Measurements from ENCODE around the gene ZBTB3.
A peak's percentile ranks its signal among the peaks of the same experiment; 100 is the strongest.

ZBTB3 gene

GRCh38 chr11:62719302-62719978 lies 34.5 kb downstream of the ZBTB3 start:
- H3K27me3 ChIP-seq, result no peaks in the 10 kb centered on the region
- H3K9me3 ChIP-seq, result peaks cover 5% of the 10 kb centered on the region
- no peak overlapping the region for H3K4me3 ChIP-seq (ENCODE audit: low read depth in 1 of 2, low read length in 1 of 2)
- H3K36me3 ChIP-seq, result peaks cover 98% of the 10 kb centered on the region
- no peak overlapping the region for H3K27ac ChIP-seq
- no peak for TF ChIP-seq CTCF (IDR thresholded peaks at IDR 0.05)
- peaks cover 5 to 10% of the 10 kb centered on the region in 2 experiments for H3K4me1 ChIP-seq (ENCODE audit: control insufficient read depth in 1 of 2, insufficient read depth in 1 of 2, low read depth in 1 of 2, low read length in 1 of 2)

- peaks cover 97% of the 10 kb centered on the region for H3K36me3 ChIP-seq
- H3K4me1 ChIP-seq (ENCODE audit: control insufficient read depth in 1 of 2, insufficient read depth in 1 of 2, low read depth in 1 of 2, low read length in 1 of 2), result no peaks in the 10 kb centered on the region
- no peak overlapping the region for H3K27ac ChIP-seq
- H3K27me3 ChIP-seq, result no peaks in the 10 kb centered on the region
- H3K4me3 ChIP-seq (ENCODE audit: low read depth in 1 of 2, low read length in 1 of 2), result no peak overlapping the region
- H3K9me3 ChIP-seq, result peaks cover 2% of the 10 kb centered on the region
- no peak for TF ChIP-seq CTCF (IDR thresholded peaks at IDR 0.05)
Measured at GRCh38 chr11:62716816-62717215, 37.1 kb downstream of the ZBTB3 start.

GRCh38 chr11:62716206-62716605 lies 37.8 kb downstream of the ZBTB3 start:
- Histone ChIP-seq H3K4me3 (ENCODE audit: low read depth in 1 of 2, low read length in 1 of 2) (no peak overlapping the region), H3K4me1 (ENCODE audit: control insufficient read depth in 1 of 2, insufficient read depth in 1 of 2, low read depth in 1 of 2, low read length in 1 of 2) (no peaks in the 10 kb centered on the region), H3K36me3 (peaks cover 96% of the 10 kb centered on the region), H3K9me3 (no peaks in the 10 kb centered on the region), H3K27me3 (no peaks in the 10 kb centered on the region), H3K27ac (no peak overlapping the region)
- no peak for TF ChIP-seq CTCF (IDR thresholded peaks at IDR 0.05)

GRCh38 chr11:62715150-62716130 lies 38.5 kb downstream of the ZBTB3 start:
- TF ChIP-seq CTCF (IDR thresholded peaks at IDR 0.05), result no peak
- Histone ChIP-seq H3K27ac (no peak overlapping the region), H3K4me1 (ENCODE audit: control insufficient read depth in 1 of 2, insufficient read depth in 1 of 2, low read depth in 1 of 2, low read length in 1 of 2) (no peaks in the 10 kb centered on the region), H3K27me3 (no peaks in the 10 kb centered on the region), H3K9me3 (no peaks in the 10 kb centered on the region), H3K36me3 (peaks cover 96% of the 10 kb centered on the region), H3K4me3 (ENCODE audit: low read depth in 1 of 2, low read length in 1 of 2) (no peak overlapping the region)

- peaks cover 16 to 17% of the 10 kb centered on the region in 2 experiments for H3K4me1 ChIP-seq (ENCODE audit: control insufficient read depth in 1 of 2, insufficient read depth in 1 of 2, low read depth in 1 of 2, low read length in 1 of 2)
- no peaks in the 10 kb centered on the region for H3K27me3 ChIP-seq
- peak overlapping the region; percentile 38 for H3K27ac ChIP-seq
- TF ChIP-seq CTCF (IDR thresholded peaks at IDR 0.05), result no peak
- no peak overlapping the region for H3K4me3 ChIP-seq (ENCODE audit: low read depth in 1 of 2, low read length in 1 of 2)
- peaks cover 75% of the 10 kb centered on the region for H3K36me3 ChIP-seq
- no peaks in the 10 kb centered on the region for H3K9me3 ChIP-seq
Measured at GRCh38 chr11:62713343-62713742, 40.6 kb downstream of the ZBTB3 start.

Measured in neutrophil (primary cell).